ENCODE data around the gene RNF8.

GRCh38 chr6:37442416-37443215, 88.8 kb downstream of the RNF8 start:
- TF ChIP-seq POLR2A (IDR thresholded peaks at IDR 0.05; ENCODE audit: low read depth, low read length) (no peak), POLR2AphosphoS5 (IDR thresholded peaks at IDR 0.05; ENCODE audit: low read depth, low read length) (no peak), TAF1 (IDR thresholded peaks at IDR 0.05; ENCODE audit: low read depth, low read length) (no peak), SPI1 (IDR thresholded peaks at IDR 0.05; ENCODE audit: low read depth, low read length) (no peak)
